SH-SY5Y (cell line): ENCODE results near the gene TCF4.

Experiments
- GATA2 ChIP-seq: IDR thresholded peaks from 2 replicates; pipeline ENCODE4 v1.6.1; 2011; ENCODE audit warnings: mild to moderate bottlenecking, low read depth, low read length
- GATA3 ChIP-seq: IDR thresholded peaks from 2 replicates; pipeline ENCODE4 v1.6.1; 2011; ENCODE audit warnings: low read depth, mild to moderate bottlenecking, low read length, moderate library complexity

DNA sequence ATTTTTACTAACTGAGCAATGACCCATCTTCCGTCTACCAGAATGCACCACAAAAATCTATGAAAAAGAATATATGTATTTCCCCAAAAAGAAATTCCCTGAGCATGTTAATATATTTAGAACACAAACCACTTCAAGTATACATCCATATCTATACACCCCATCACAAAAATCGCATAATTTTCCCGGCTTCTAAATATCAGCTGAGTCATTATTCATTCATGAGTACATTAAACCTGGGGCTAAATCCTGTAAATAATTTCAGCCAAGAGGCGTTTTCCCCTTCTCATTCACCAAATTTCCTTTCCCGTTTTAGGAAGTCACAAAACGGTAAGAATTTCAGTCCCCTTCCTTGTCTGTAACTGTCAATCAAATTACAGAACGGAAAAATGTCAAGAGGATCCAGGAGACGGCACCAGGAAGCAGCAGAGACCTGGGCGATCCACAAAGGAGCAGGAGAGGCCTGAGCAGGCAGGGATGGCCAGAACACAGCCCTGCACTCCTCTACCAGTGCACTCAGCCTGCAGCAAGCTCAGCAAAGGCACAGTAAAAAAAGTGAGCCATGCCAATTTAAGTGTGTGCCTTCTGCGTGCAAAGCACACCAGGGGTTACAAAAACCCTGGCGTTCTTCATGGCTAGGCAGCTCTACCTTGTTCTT is 300.7 kb downstream of the TCF4 start:
- TF ChIP-seq GATA3, result no peak
- TF ChIP-seq GATA2, result no peak
